ENCODE results near the gene LTV1.
"Not testable (repeated sequence)": the region's sequence is repeated elsewhere in the genome, so short reads cannot be mapped to it uniquely, and the experiment has no call there.

Gene LTV1, protein sequence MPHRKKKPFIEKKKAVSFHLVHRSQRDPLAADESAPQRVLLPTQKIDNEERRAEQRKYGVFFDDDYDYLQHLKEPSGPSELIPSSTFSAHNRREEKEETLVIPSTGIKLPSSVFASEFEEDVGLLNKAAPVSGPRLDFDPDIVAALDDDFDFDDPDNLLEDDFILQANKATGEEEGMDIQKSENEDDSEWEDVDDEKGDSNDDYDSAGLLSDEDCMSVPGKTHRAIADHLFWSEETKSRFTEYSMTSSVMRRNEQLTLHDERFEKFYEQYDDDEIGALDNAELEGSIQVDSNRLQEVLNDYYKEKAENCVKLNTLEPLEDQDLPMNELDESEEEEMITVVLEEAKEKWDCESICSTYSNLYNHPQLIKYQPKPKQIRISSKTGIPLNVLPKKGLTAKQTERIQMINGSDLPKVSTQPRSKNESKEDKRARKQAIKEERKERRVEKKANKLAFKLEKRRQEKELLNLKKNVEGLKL
- 13.3 to 35.5 (median 17.0) reads per million in 4 experiments for total RNA-seq

DNA sequence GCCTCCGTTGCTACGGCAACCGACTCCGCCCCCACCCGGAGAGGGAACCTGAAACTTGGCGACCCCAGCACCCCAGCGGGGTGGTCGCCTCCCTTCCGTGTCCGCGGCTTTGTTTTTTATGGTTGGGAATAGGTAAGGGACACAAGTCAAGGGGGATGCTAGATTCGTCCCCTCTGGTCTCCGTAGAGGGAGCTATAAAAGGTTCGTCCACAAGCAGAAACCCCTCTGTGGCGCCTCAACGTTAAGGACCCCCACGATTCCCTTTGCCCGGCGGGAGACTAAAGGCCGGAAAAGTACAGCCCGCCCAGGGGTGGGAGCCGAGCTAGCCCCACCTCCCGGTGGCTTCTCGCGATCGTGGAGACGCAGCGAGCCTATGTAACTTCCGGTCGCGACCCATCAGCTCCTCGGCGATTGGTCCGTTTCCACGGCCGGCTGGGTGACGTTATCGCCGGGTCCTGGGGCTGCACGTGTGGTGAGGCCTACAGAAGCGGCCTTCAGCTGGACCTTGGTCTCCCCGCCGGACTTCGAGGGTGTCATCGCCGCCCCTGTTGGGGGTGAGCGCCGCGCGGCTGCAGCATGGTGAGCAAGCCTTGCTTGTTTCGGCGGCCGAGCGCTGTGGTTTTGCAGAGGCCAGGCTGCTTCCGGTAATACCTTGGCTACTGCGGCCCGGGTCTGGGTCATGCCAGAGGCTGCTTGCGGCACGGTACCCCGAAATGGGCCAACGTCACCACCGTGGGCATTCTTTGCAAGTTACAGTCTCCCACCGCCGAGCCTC, at the start of gene LTV1:
LTV1 (plus strand) TSS at position 437 of the 775 bp plus-strand sequence; CDS start at position 577, 140 bp downstream.
- DNase-seq, result peak; percentile 91

DNA sequence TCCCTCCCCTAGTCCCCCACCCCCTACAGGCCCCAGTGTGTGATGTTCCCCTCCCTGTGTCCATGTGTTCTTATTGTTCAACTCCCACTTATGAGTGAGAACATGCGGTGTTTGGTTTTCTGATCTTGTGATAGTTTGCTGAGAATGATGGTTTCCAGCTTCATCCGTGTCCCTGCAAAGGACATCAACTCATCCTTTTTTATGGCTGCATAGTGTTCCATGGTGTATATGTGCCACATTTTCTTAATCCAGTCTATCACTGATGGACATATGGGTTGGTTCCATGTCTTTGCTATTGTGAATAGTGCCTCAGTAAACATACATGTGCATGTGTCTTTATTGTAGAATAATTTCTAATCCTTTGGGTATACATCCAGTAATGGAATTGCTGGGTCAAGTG, 46.6 kb upstream of the LTV1 start:
- DNase-seq, result not testable (repeated sequence)

DNA sequence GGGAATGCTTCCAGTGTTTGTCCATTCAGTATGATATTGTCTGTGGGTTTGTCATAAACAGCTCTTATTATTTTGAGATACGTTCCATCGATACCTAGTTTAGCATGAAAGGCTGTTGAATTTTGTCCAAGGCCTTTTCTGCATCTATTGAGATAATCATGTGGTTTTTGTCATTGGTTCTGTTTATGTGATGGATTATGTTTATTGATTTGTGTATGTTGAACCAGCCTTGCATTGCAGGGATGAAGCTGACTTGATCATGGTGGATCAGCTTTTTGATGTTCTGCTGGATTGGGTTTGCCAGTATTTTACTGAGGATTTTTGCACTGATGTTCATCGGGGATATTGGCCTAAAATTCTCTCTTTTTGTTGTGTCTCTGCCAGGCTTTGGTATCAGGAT, 44.7 kb upstream of the LTV1 start:
- not testable (repeated sequence) for DNase-seq

DNA sequence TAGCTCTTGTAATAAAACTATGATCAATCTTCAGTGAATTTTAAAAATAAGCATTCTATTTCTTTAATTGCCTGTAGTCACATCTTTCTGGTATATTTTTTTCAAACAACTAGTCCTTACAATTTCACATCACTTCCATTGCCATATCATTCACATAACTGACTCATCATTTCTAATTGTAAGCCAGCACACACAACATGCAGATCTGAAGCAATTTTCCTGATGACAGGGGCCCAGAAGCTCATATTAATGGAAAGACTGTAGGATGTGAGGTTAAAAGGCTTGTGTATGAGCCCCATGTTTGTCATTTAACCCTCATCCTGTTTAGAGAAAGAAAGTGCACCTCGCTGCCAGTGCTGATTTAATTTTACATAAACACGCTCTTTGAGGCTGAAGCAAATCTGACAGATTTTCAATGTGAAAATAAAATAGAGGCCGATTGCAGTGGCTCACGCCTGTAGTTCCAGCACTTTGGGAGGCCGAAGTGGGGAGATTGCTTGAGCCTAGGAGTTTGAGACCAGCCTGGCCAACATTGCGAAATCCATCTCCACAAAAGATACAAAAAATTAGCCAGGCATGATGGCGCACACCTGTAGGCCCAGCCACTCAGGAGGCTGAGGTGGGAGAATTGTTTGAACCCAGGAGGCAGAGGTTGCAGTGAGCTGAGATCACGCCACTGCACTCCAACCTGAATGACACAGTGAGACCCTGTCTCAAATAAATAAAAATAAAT, 40.1 kb upstream of the LTV1 start:
- no peak for DNase-seq

DNA sequence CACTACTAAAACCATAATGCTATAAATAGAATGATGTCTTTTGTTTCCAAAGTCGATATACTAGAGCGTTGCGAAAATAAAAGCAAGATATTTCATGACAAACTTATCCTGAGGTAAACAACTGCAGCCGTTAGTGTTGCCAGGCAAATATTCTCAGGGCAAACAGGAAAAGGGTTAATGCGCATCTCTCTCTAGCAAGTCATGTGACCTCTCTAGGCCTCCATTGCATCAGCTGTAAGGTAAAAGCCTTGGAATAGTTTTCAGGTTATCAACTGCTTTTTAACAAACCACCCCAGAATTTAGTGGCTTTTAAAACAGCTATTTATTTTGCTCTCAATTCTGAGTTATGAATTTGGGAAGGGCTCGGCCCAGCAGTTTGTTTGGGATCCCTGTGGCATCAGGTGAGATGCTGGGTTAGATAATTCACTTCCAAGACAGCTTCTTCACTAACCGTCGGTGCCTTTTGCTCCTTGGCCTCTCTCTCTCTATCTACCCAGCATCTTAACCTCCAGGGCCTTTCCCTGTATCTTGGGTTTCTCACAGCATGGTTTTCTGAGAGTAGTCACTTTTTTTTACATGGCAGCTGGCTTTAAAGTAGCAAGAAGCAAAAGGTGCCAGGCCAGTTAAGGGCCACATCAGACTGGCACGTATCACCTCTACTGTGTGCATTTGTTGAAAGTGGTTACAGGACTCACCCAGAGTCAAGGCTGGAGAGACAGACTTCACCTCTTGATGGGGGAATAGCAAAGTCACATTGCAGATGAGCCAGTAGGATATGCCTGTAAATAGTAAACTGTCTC, 39.2 kb upstream of the LTV1 start:
- DNase-seq, result no peak

DNA sequence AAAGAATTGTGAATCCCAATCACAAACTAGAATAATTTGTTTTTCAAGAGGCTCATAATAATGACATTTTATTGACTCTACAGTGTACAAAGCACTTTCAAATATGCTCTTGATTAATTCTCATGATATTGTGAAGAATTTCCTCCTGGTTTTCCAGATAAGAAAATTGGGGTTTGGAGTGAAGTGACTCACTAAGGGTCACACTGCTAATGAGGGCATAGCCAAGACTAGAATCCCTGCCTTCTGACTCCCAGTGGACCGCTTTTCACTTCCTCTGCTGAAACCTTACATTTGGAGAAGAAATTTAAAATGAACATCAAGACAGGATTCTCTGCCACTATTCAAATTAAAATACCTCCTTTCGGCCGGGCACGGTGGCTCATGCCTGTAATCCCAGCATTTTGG, 38.3 kb upstream of the LTV1 start:
- no peak for DNase-seq

DNA sequence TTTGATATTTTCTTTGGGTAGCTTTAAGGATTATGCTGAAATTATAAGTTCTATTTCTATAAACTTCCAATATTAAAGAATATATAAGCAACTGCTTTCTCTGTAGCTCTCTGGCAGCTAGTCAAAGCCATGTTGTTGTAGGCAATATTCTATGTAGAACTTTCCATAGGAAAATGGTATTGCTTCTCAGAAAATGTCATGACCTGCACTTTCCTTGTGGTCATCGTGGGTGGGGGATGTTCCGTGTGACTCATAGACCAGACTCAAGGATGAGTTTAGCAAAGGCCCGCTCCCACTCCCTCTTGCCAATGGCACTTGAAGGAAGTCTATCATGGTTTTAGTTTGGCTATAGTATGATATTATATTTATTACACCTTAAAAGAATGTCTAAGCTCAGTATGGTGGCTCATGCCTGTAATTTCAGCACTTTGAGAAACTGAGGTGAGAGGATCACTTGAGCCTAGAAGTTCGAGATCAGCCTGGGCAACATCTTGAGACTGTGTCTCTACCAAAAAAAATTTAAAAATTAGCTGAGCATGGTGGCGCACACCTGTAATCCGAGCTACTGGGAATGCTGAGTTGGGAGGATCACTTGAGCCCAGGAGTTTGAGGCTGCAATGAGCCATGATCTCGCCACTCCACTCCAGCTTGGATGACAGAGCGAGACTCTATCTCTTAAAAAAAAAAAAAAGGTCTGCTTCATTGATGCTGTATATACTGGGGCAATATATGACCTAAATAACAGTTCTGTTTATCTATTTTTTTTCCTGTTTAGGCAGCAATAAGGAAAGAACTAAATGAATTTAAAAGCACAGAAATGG, 36.6 kb upstream of the LTV1 start:
- DNase-seq, result no peak

DNA sequence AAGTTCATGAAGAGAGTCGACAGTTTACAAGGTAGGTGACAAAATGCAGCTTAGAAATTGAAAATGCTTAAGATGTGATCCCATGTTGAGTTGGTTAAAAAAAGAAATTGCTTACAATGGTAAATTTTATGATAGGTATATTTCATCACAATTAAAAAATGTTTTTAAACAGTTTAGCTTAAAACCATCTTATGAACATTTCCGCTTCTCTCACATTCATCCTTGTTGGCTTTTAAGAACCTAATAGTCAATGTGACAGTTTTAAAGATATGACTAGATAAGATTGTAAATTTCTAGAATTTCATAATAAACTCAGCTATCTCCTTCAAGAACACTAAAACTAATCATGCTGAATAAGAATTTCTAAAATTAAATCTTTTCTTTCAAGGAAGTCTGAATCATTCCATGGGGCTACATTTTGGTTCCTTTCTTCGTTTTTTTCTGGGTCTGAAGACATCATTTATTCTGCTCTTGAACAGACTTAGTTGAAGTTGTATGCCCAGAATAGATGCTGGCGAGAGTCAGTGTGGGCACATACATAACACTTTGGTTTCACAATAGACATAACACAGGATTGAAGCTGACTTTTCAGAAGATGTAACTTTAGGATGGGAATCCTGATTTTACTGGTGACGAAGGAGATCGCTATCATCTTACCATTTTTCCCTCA, 35.9 kb upstream of the LTV1 start:
- DNase-seq, result no peak

DNA sequence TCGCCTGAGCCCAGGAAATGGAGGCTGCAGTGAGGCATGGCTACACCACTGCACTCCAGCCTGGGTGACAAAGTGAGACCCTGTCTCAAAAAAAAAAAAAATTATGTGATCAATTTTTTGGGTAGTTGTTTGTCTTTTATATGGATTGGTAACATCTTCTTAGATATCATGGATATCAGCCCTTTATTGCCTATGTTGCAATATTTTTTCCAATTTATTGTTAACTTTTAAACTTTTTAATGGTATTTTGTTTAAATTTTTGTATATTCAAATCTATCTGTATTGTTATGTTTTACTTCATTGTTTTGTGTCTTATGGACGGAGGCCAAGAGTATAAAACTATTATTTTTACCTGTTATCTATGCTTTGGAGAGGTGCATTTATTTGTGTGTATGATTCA, 32.4 kb upstream of the LTV1 start:
- no peak for DNase-seq

DNA sequence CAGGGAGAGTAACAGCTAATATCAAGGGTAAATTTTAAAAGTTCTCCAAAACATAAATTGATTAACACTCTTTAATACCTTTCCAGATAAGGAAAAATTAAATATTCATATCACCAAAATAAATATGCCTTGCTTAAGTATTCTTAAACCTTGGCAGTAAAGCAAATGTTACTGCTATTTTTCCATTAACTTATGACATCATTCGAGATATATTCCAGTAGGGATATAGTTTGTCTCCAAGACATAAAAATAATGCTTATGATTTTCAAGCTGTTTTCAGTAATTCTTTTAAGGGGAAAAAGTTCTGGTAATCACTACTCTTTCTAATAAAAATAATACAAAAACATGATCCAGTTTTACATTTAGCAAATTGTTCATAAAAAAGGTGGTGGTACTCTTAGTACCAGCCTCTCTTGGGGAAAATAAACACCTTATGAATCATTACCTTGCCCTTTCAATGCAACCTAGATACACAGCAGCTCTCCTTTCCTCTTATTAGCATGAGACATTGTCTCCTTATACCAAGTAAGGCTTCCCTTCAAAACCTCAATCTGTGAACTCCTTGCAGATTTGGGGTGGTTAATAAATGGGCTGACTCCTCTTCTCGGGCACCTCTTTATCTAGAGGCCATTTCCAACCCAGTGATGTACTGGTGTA, 31.5 kb upstream of the LTV1 start:
- no peak for DNase-seq

DNA sequence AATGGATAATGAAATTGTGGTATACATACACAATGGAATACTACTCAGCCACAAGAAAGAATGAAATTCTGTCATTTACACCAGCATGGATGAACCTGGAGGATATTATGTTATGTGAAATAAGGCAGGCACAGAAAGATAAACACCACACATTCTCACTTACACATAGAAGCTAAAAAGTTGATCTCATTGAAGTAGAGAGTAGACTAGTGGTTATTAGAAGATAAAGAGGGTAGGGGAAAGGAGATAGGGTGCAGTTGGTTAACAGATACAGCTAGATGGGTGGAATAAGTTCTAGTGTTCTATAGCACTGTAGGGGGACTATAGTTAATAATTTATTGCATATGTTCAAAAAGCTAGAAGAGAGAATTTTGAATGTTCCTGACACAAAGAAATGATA, 25.5 kb upstream of the LTV1 start:
- DNase-seq, result no peak

DNA sequence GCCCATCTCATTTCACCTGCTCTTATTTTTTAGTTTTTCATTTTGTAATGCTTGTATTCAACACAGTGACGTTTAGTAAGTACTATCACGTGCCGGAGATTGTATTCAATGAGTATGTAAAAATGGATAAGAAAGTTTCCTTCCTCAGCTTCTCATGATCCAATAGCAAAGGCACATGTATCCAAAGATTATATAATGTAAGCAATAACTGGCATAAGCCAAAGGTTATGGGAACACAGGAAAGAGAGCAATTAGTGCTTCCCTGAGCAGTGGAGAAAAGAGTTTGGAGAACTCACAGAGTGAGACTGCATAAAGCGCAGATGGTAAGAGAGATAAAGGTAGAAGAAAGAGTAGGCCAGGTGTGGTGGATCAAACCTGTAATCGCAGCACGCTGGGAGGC, 21.8 kb upstream of the LTV1 start:
- DNase-seq, result no peak

DNA sequence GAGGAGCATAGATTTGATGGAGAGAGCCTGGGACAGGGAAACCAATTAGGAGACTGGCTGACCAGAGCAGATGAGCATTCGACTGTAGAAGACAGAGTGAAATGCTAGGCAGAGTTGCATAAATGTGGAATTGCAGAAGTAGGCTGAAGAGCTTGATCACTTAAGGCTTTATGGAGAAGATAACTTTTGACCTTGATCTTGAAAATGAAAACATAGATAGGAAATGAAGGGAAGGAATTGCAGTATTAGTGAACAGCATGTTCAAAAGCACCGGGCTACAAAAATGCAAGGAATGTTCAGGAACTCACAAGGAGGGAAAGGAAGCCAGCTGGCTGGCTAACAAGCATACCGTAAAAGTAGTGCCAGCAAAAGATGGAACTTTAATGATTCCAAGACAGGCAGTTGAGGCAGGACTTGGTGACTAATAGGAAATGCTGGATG, 20.5 kb upstream of the LTV1 start:
- DNase-seq, result no peak

DNA sequence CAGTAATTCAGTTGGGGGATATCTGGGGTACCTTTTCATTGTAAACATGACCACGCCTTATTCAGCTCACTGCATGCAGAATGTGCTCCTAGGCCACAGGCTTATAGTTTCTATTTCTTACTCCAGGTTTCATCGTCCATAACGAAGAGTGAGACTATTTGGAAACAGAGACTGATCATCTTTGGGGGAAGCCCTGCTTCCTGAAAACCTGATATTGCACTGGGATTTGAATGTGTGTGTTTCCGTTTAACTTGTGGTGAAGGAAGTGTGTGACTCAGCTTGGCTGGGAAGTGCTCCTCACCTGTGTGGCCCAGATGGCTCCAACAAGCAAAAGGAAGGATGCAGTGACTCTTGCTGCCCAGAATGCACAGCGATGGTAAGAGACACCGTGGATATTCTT, 19.6 kb upstream of the LTV1 start:
- no peak for DNase-seq

DNA sequence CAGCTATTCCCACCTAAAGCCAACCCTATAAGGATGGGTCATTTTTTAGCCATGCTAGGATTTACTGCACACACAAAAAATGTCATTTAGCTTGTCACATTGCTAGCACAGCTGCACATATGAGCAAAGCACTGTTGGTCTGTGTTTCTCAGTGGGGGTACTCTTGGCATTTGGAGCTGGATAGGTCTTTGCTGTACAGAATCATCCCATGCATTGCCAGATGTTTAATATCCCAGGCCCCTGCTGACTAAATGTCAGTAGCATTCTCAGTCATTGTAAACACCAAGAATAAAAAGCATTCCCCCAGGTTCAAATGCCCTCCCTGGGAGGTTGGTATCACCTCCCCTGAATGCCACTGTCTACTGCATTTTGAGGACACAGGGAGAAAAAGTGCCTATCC, 14.6 kb upstream of the LTV1 start:
- DNase-seq, result no peak

DNA sequence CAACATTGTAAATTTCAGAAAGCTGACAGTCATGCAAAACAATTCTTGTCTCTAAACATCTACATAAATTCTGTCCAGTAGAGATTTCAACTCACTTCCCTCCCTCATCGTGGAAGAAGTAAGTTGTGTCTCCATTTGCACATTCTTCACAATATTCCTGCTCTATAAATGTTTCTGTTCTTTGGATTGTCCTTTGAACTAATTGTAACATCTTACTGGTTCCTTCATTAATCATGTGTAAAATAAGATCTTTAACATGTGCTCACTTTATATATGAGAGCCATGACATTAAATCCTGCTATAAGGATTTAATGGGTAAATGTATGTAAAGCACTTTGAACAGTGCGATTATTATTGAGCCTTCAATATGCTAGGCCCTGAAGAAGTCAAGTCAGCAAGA, 7.0 kb upstream of the LTV1 start:
- DNase-seq, result no peak

DNA sequence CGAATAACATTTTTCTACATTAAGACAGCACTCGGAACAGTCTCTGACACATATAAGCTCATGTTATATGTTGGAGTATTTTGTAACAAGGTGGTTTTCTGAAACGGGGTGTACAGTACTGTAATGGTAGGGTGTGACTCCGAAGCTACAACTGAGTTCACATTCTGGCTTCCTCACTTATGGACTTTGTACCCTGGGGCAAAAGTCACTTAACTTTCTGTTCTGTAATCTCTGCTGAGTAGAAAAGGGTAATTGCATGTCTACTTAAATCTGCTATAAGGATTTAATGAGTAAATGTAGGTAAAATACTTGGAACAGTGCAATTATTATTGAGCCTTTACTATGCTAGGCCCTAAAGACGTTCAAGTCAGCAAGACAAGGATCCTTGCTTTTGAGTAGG, 4.7 kb upstream of the LTV1 start:
- DNase-seq, result no peak

DNA sequence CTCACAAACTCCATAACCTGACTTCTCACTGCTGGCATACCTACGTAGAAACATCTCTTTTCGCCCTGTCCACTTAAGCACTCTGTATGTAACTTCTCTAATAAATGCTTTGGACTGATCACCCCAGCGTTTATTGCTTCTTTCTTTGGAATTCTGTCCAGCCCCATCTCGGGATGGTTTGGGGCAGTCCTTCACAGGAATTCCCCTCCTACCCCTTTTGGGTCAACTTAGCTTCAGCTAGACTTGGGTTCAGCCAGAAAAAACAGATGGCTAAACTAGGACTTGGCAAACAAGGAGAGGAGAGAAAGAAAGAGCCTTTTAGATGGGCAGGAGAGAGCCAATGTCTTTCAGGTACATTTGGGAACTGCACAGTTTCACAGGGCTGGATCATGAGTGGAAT, 3.9 kb upstream of the LTV1 start:
- no peak for DNase-seq

DNA sequence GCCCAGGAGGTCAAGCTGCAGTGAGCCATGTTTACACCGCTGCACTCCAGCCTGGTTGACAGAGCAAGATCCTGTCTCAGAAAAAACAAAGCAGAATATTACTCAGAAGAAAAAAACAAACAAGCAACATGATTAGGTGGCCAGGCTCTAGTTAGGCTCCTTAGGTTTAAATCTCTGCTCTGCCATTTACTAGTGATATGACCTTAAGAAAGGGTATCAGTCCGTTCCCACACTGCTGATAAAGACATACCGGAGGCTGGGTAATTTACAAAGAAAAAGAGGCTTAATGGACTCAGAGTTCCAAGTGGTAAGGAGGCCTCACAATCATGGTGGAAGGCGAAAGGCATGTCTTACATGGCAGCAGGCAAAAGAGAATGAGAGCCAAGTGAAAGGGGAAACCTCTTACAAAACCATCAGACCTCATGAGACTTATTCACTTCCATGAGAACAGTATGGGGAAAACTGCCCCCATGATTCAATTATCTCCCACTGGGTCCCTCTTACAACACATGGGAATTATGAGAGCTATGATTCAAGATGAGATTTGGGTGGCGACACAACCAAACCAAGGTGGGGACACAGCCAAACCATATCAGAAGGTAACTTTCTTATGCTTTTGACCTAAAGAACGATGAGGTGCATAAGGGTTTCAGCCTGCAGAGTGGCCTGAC, 2.4 kb upstream of the LTV1 start:
- DNase-seq, result no peak

DNA sequence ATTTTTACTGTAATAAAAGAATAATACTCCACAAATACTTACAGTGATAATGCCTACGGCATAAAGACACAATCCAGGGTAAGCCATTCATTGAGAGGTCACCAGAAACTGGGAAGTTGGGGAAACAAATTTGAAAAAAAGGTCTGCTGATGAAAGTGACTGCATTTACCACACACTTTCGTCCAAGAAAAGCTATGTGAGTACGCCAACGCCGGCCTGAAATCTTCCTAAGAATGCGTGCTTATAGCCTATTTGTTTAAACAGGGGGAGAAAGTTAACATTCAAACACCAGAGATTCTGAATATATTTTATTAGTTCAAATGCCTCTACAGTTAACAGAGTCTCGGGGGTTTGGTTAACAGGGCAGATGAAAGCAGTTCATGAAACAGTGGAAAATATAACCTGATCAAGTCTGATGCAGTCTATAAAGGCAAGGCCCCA, 657 bp upstream of the LTV1 start:
- no peak for DNase-seq
